Hepatocyte (in vitro differentiated cells): Measurements from ENCODE around the gene PPP2R3A. TPM values are rescaled to one million over a fixed set of nuclear protein-coding genes. Genes with fewer than 3 reads are reported as not detected.

Source experiments
- DNase-seq: peaks from one replicate; pipeline ENCODE4 v3.0.0-alpha.2; 2016; ENCODE audit warnings: low spot score
- H2AFZ ChIP-seq: fragments of 200-600 bp; sonication (generic); 2 replicates; pipeline ENCODE4 v1.6.0; 2016; ENCODE audit warnings: antibody characterized with exemption, mild to moderate bottlenecking
- H3K27ac ChIP-seq: fragments of 200-600 bp; sonication (generic); 2 replicates; pipeline ENCODE4 v1.5.1; 2016; ENCODE audit warnings: mild to moderate bottlenecking
- H3K27me3 ChIP-seq: fragments of 200-600 bp; sonication (generic); 2 replicates; pipeline ENCODE4 v1.6.1; 2016
- H3K36me3 ChIP-seq: fragments of 200-600 bp; sonication (generic); replicated peaks from 2 replicates; pipeline ENCODE4 v1.5.1; 2016; ENCODE audit warnings: low read depth; ENCODE audit not compliant: insufficient read depth
- H3K4me1 ChIP-seq: fragments of 200-600 bp; sonication (generic); 2 replicates; pipeline ENCODE4 v1.5.1; 2016; ENCODE audit warnings: mild to moderate bottlenecking, moderate library complexity; ENCODE audit not compliant: insufficient read depth
- H3K4me2 ChIP-seq: fragments of 200-600 bp; sonication (generic); 2 replicates; pipeline ENCODE4 v1.6.0; 2016
- H3K4me3 ChIP-seq: fragments of 200-600 bp; sonication (generic); 2 replicates; pipeline ENCODE4 v1.5.1; 2016; ENCODE audit warnings: mild to moderate bottlenecking
- H3K79me2 ChIP-seq: fragments of 200-600 bp; sonication (generic); 2 replicates; pipeline ENCODE4 v1.6.0; 2017; ENCODE audit warnings: mild to moderate bottlenecking
- H3K9me2 ChIP-seq: fragments of 200-600 bp; sonication (generic); replicated peaks from 2 replicates; pipeline ENCODE4 v1.6.0; 2017; ENCODE audit warnings: mild to moderate bottlenecking; ENCODE audit not compliant: insufficient read depth
- H3K9me3 ChIP-seq: fragments of 200-600 bp; sonication (generic); 2 replicates; pipeline ENCODE4 v1.5.1; 2016; ENCODE audit warnings: low read depth, mild to moderate bottlenecking
- H4K20me1 ChIP-seq: fragments of 200-600 bp; sonication (generic); 2 replicates; pipeline ENCODE4 v1.6.0; 2016; ENCODE audit warnings: mild to moderate bottlenecking; ENCODE audit not compliant: insufficient read depth, poor library complexity, severe bottlenecking
- EZH2 ChIP-seq: fragments of 200-600 bp; sonication (generic); IDR thresholded peaks from 2 replicates; pipeline ENCODE4 v1.6.1; 2016; ENCODE audit warnings: antibody characterized with exemption, mild to moderate bottlenecking, borderline replicate concordance
- EZH2phosphoT487 ChIP-seq: fragments of 200-600 bp; sonication (generic); IDR thresholded peaks from one replicate; pipeline ENCODE4 v1.6.1; 2018; ENCODE audit warnings: antibody characterized with exemption, mild to moderate bottlenecking, low read depth, moderate library complexity; ENCODE audit not compliant: unreplicated experiment, severe bottlenecking
- WGBS: methylation state at CpG from one replicate; pipeline ENCODE4 v1.1.6; 2016; ENCODE audit warnings: low lambda C conversion rate; ENCODE audit errors: missing lambda C conversion rate; 5-methylcytosine and 5-hydroxymethylcytosine counted together
- polyA plus RNA-seq: library from polyadenylated mRNA; unstranded; fragments of >200 nt; fragmentation: Nextera tagmentation; extraction: Ambion mirVana; gene quantifications from 2 replicates; pipeline ENCODE4 v1.2.1, GENCODE V29; 2016
- total RNA-seq: library from RNA; depleted of rRNA; stranded (reverse); fragments of >200 nt; gene quantifications from 2 replicates; pipeline ENCODE4 v1.2.3, GENCODE V29; 2014
- TF ChIP-seq, protein P1 (sequence below): fragments of 200-600 bp; sonication (generic); IDR thresholded peaks from 2 replicates; pipeline ENCODE4 v1.5.1; 2016; ENCODE audit warnings: antibody characterized with exemption, mild to moderate bottlenecking; ENCODE audit not compliant: poor library complexity

The PPP2R3A gene
- total and polyA plus RNA-seq, 2 experiments from 2014 or later: 6.7 to 20.2 TPM

DNA sequence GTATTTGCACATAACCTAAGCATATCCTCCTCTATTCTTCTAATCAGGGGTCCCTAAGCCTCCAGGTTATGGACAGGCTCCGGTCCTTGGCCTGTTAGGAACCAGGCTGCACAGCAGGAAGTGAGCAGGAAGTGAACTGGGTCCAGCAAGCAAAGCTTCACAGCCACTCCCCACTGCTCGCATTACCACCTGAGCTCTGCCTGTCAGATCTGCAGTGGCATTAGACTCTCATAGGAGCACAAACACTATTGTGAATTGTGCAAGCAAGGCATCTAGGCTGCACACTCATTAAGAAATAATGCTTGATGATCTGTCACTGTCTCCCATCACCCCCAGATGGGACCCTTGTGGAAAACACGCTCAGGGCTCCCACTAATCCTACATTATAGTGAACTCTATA is 220.8 kb downstream of the PPP2R3A start:
- peak overlapping the region; percentile 49 for H3K4me2 ChIP-seq
- H3K27ac ChIP-seq: no peak overlapping the region
- peak; percentile 24 for DNase-seq

DNA sequence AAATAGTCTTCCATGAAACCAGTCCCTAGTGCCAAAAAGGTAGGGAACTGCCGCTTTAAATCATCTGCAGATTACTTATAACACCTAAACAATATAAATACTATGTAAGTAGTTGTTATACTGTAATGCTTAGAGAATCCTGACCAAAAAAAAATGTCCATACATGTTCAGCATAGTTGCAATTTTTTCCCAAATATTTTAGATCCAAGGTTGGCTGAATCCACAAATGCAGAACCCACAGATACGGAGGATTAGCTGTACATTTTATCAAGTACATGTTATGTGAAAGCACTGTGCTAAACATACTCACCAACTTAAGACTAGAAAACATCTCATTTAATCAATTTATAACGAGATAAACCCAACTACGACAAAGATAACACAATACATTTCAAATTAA is 221.3 kb downstream of the PPP2R3A start:
- Histone ChIP-seq H3K4me2 (peak overlapping the region; percentile 49), H3K27ac (no peak overlapping the region), H3K4me3 (no peak overlapping the region), H3K27me3 (no peaks in the 10 kb centered on the region), H4K20me1 (peaks cover 100% of the 10 kb centered on the region), H3K36me3 (no peaks in the 10 kb centered on the region), H3K9me3 (no peaks in the 10 kb centered on the region), H2AFZ (no peak overlapping the region), H3K79me2 (peaks cover 100% of the 10 kb centered on the region), H3K9me2 (no peaks in the 10 kb centered on the region), H3K4me1 (peaks cover 32% of the 10 kb centered on the region)
- no peak for DNase-seq
- 82% methylated on average over 4 of the region's 4 CpGs for WGBS
- TF ChIP-seq EZH2phosphoT487 (no peak), EZH2 (no peak)
- TF ChIP-seq, protein P1, sequence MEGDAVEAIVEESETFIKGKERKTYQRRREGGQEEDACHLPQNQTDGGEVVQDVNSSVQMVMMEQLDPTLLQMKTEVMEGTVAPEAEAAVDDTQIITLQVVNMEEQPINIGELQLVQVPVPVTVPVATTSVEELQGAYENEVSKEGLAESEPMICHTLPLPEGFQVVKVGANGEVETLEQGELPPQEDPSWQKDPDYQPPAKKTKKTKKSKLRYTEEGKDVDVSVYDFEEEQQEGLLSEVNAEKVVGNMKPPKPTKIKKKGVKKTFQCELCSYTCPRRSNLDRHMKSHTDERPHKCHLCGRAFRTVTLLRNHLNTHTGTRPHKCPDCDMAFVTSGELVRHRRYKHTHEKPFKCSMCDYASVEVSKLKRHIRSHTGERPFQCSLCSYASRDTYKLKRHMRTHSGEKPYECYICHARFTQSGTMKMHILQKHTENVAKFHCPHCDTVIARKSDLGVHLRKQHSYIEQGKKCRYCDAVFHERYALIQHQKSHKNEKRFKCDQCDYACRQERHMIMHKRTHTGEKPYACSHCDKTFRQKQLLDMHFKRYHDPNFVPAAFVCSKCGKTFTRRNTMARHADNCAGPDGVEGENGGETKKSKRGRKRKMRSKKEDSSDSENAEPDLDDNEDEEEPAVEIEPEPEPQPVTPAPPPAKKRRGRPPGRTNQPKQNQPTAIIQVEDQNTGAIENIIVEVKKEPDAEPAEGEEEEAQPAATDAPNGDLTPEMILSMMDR: no peak

More for the DNA sequence above, 220.8 kb downstream of the PPP2R3A start:
- Histone ChIP-seq H3K79me2 (peaks cover 100% of the 10 kb centered on the region), H3K9me2 (no peaks in the 10 kb centered on the region), H4K20me1 (peaks cover 100% of the 10 kb centered on the region), H2AFZ (no peak overlapping the region), H3K36me3 (no peaks in the 10 kb centered on the region), H3K4me1 (peaks cover 27% of the 10 kb centered on the region), H3K9me3 (no peaks in the 10 kb centered on the region), H3K27me3 (no peaks in the 10 kb centered on the region), H3K4me3 (no peak overlapping the region)
- TF ChIP-seq, protein P1: no peak
- TF ChIP-seq EZH2phosphoT487: no peak
- no peak for TF ChIP-seq EZH2
- WGBS: 77% methylated on average over 3 of the region's 3 CpGs

DNA sequence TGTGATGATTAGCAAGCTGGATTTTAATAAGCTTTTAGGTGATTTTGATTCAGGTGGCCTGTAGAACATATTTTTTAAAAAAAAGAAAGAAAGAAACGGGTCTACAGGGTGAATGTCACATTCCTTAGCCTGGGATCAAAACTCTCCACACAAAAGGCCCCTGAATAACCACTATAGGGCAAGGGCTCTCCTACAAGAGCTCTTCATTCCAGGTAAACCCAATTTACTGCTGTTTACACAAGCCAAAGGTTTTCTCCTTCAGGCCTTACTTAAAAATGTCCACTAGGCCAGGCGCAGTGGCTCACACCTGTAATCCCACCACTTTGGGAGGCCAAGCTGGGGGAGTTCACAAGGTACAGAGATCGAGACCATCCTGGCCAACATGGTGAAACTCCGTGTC is 222.3 kb downstream of the PPP2R3A start:
- Histone ChIP-seq H3K9me2 (no peaks in the 10 kb centered on the region), H3K27ac (no peak overlapping the region), H3K79me2 (peaks cover 100% of the 10 kb centered on the region), H4K20me1 (peaks cover 100% of the 10 kb centered on the region), H3K27me3 (no peaks in the 10 kb centered on the region), H2AFZ (no peak overlapping the region), H3K4me3 (no peak overlapping the region), H3K36me3 (no peaks in the 10 kb centered on the region), H3K9me3 (no peaks in the 10 kb centered on the region), H3K4me2 (peak overlapping the region; percentile 43), H3K4me1 (peaks cover 38% of the 10 kb centered on the region)
- DNase-seq: no peak
- 75% methylated on average over 4 of the region's 4 CpGs for WGBS
- no peak for TF ChIP-seq EZH2
- TF ChIP-seq, protein P1: no peak
- no peak for TF ChIP-seq EZH2phosphoT487

DNA sequence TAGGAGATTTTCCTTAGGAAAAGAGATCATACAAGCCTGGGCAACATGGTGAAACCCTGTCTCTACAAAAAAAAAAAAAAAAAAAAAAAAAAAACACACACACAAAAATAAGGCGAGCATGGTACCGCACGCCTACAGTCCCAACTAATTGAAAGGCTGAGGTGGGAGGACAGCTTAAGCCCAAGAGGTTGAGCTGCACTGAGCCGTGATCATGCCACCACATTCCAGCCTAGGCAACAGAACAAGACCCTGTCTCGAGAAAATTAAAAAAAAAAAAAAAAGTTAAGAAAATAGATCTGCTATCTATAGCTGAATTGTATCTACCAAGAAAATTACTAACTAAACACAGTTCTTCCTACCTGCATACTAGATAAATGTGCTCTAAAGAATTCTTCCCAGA is 223.5 kb downstream of the PPP2R3A start:
- Histone ChIP-seq H3K27ac (no peak overlapping the region), H3K4me3 (no peak overlapping the region), H3K9me2 (no peaks in the 10 kb centered on the region), H3K36me3 (no peaks in the 10 kb centered on the region), H3K79me2 (peaks cover 100% of the 10 kb centered on the region), H3K9me3 (no peaks in the 10 kb centered on the region), H3K4me1 (peaks cover 38% of the 10 kb centered on the region), H4K20me1 (peaks cover 100% of the 10 kb centered on the region), H2AFZ (no peak overlapping the region), H3K27me3 (no peaks in the 10 kb centered on the region), H3K4me2 (no peak overlapping the region)
- DNase-seq: no peak
- TF ChIP-seq EZH2 (no peak), EZH2phosphoT487 (no peak)
- TF ChIP-seq, protein P1: no peak
- 94% methylated on average over 5 of the region's 5 CpGs for WGBS
